Measurements from ENCODE around the gene TOR1B.

The TOR1B gene

GRCh38 chr9:129845373-129845772 is 42.4 kb downstream of the TOR1B start:
- no peak overlapping the region for H3K4me3 ChIP-seq (ENCODE audit: insufficient read depth, low read length, poor library complexity, severe bottlenecking)
- H3K27me3 ChIP-seq (ENCODE audit: low read length), result no peaks in the 10 kb centered on the region
- no peak overlapping the region for H3K9ac ChIP-seq (ENCODE audit: low read length)
- H3K9me2 ChIP-seq (replicated peaks; ENCODE audit: insufficient read depth, low read length), result no peaks in the 10 kb centered on the region
- no peaks in the 10 kb centered on the region for H4K20me1 ChIP-seq (ENCODE audit: low read depth, low read length)
- no peaks in the 10 kb centered on the region for H3K9me3 ChIP-seq (ENCODE audit: insufficient read depth, low read length)
- H3K27ac ChIP-seq (ENCODE audit: low read depth, low read length), result no peak overlapping the region
- H3F3A ChIP-seq (ENCODE audit: insufficient read depth), result no peaks in the 10 kb centered on the region
- no peak overlapping the region for H2AFZ ChIP-seq (ENCODE audit: low read depth, low read length, severe bottlenecking)
- H3K4me2 ChIP-seq (ENCODE audit: low read depth, low read length, poor library complexity, severe bottlenecking), result no peak overlapping the region
- H3K79me2 ChIP-seq (ENCODE audit: insufficient read depth, low read length), result no peaks in the 10 kb centered on the region
- H3K36me3 ChIP-seq (ENCODE audit: low read length), result no peaks in the 10 kb centered on the region
- TF ChIP-seq CTCF (IDR thresholded peaks at IDR 0.05; ENCODE audit: insufficient read depth, low read length, poor library complexity, severe bottlenecking), result no peak
- TF ChIP-seq EZH2phosphoT487 (conservative IDR thresholded peaks at IDR 0.05; ENCODE audit: low read length), result no peak

GRCh38 chr9:129848712-129849441 is 45.9 kb downstream of the TOR1B start:
- no peak overlapping the region for H3K4me2 ChIP-seq (ENCODE audit: low read depth, low read length, poor library complexity, severe bottlenecking)
- H3K9ac ChIP-seq (ENCODE audit: low read length), result no peak overlapping the region

GRCh38 chr9:129849901-129850300 is 46.9 kb downstream of the TOR1B start:
- no peaks in the 10 kb centered on the region for H3F3A ChIP-seq (ENCODE audit: insufficient read depth)
- TF ChIP-seq EZH2phosphoT487 (conservative IDR thresholded peaks at IDR 0.05; ENCODE audit: low read length) (no peak), CTCF (IDR thresholded peaks at IDR 0.05; ENCODE audit: insufficient read depth, low read length, poor library complexity, severe bottlenecking) (no peak)
- H3K27ac ChIP-seq (ENCODE audit: low read depth, low read length), result no peak overlapping the region
- no peaks in the 10 kb centered on the region for H3K9me3 ChIP-seq (ENCODE audit: insufficient read depth, low read length)
- H3K4me3 ChIP-seq (ENCODE audit: insufficient read depth, low read length, poor library complexity, severe bottlenecking), result no peak overlapping the region
- H2AFZ ChIP-seq (ENCODE audit: low read depth, low read length, severe bottlenecking), result no peak overlapping the region
- H3K9me2 ChIP-seq (replicated peaks; ENCODE audit: insufficient read depth, low read length), result no peaks in the 10 kb centered on the region
- no peaks in the 10 kb centered on the region for H3K27me3 ChIP-seq (ENCODE audit: low read length)
- no peak overlapping the region for H3K4me2 ChIP-seq (ENCODE audit: low read depth, low read length, poor library complexity, severe bottlenecking)
- H3K79me2 ChIP-seq (ENCODE audit: insufficient read depth, low read length), result no peaks in the 10 kb centered on the region
- H3K36me3 ChIP-seq (ENCODE audit: low read length), result no peaks in the 10 kb centered on the region
- no peak overlapping the region for H3K9ac ChIP-seq (ENCODE audit: low read length)
- H4K20me1 ChIP-seq (ENCODE audit: low read depth, low read length), result no peaks in the 10 kb centered on the region

More at GRCh38 chr9:129848712-129849441, 45.9 kb downstream of the TOR1B start:
- TF ChIP-seq EZH2phosphoT487 (conservative IDR thresholded peaks at IDR 0.05; ENCODE audit: low read length) (no peak), CTCF (IDR thresholded peaks at IDR 0.05; ENCODE audit: insufficient read depth, low read length, poor library complexity, severe bottlenecking) (no peak)
- Histone ChIP-seq H2AFZ (ENCODE audit: low read depth, low read length, severe bottlenecking) (no peak overlapping the region), H4K20me1 (ENCODE audit: low read depth, low read length) (no peaks in the 10 kb centered on the region), H3K79me2 (ENCODE audit: insufficient read depth, low read length) (no peaks in the 10 kb centered on the region), H3K27me3 (ENCODE audit: low read length) (no peaks in the 10 kb centered on the region), H3K4me3 (ENCODE audit: insufficient read depth, low read length, poor library complexity, severe bottlenecking) (no peak overlapping the region), H3K9me2 (replicated peaks; ENCODE audit: insufficient read depth, low read length) (no peaks in the 10 kb centered on the region), H3K27ac (ENCODE audit: low read depth, low read length) (no peak overlapping the region), H3K9me3 (ENCODE audit: insufficient read depth, low read length) (no peaks in the 10 kb centered on the region), H3F3A (ENCODE audit: insufficient read depth) (no peaks in the 10 kb centered on the region), H3K36me3 (ENCODE audit: low read length) (no peaks in the 10 kb centered on the region)
